Liver (tissue), 9 donors: Measurements from ENCODE around the gene HOXC11. TPM values are rescaled to one million over a fixed set of nuclear protein-coding genes. Genes with fewer than 3 reads are reported as not detected.

Experiments
- DNase-seq: peaks from one replicate; pipeline ENCODE4 v3.0.0-alpha.2; 2017; ENCODE audit warnings: low spot score
- H3K27ac ChIP-seq, 2 donors: one replicate each; pipeline ENCODE4 v1.7.0; 2013; ENCODE audit warnings: inconsistent platforms in 2 of 2, low read length in 2 of 2, control low read depth in 1 of 2, low read depth in 1 of 2, mild to moderate bottlenecking in 1 of 2
- H3K27me3 ChIP-seq, 4 donors: one replicate each; pipeline versions ENCODE4 v1.6.1 to v1.7.0; 2013; ENCODE audit warnings: low read length in 3 of 4, inconsistent platforms in 1 of 4, mild to moderate bottlenecking in 1 of 4, moderate library complexity in 1 of 4; ENCODE audit not compliant: control insufficient read depth in 4 of 4, insufficient read depth in 4 of 4
- H3K36me3 ChIP-seq, 4 donors: one replicate each; pipeline versions ENCODE4 v1.6.1 to v1.7.0; 2013; ENCODE audit warnings: low read length in 3 of 4, mild to moderate bottlenecking in 3 of 4, low read depth in 1 of 4, moderate library complexity in 1 of 4; ENCODE audit not compliant: control insufficient read depth in 4 of 4, insufficient read depth in 3 of 4
- H3K4me1 ChIP-seq, 4 donors: one replicate each; pipeline versions ENCODE4 v1.6.1 to v1.7.0; 2013; ENCODE audit warnings: low read length in 3 of 4, mild to moderate bottlenecking in 3 of 4, moderate library complexity in 1 of 4; ENCODE audit not compliant: control insufficient read depth in 4 of 4, insufficient read depth in 4 of 4
- H3K4me3 ChIP-seq, 3 donors: one replicate each; pipeline versions ENCODE4 v1.6.1 to v1.7.0; 2013; ENCODE audit warnings: low read length in 3 of 3, control low read depth in 1 of 3, low read depth in 1 of 3, mild to moderate bottlenecking in 1 of 3
- H3K9ac ChIP-seq, 2 donors: one replicate each; pipeline ENCODE4 v1.7.0; 2013; ENCODE audit warnings: low read length in 2 of 2, mild to moderate bottlenecking in 2 of 2, moderate library complexity in 2 of 2, control low read depth in 1 of 2, low read depth in 1 of 2
- H3K9me3 ChIP-seq, 4 donors: one replicate each; pipeline versions ENCODE4 v1.6.1 to v1.7.0; 2013; ENCODE audit warnings: low read length in 3 of 4; ENCODE audit not compliant: control insufficient read depth in 4 of 4
- EGR1 ChIP-seq, 2 donors: IDR thresholded peaks; 2 replicates each; pipeline ENCODE4 v1.6.1; 2016 to 2018; ENCODE audit warnings: antibody characterized with exemption in 2 of 2, low read depth in 2 of 2
- FOXA1 ChIP-seq: IDR thresholded peaks from 2 replicates; pipeline ENCODE4 v1.6.1; 2016; ENCODE audit warnings: antibody characterized with exemption
- FOXA2 ChIP-seq: IDR thresholded peaks from 2 replicates; pipeline ENCODE4 v1.6.1; 2016; ENCODE audit warnings: antibody characterized with exemption
- GABPA ChIP-seq, 2 donors: IDR thresholded peaks in 1 of 2; conservative IDR thresholded peaks in 1 of 2; 2 replicates each; pipeline ENCODE4 v1.6.1; 2016; ENCODE audit warnings: antibody characterized with exemption in 2 of 2, mild to moderate bottlenecking in 1 of 2, moderate library complexity in 1 of 2
- HNF4A ChIP-seq, 2 donors: conservative IDR thresholded peaks; 2 replicates each; pipeline ENCODE4 v1.6.1; 2016; ENCODE audit warnings: antibody characterized with exemption in 2 of 2, mild to moderate bottlenecking in 2 of 2
- HNF4G ChIP-seq: IDR thresholded peaks from 2 replicates; pipeline ENCODE4 v1.6.1; 2016; ENCODE audit warnings: antibody characterized with exemption
- JUND ChIP-seq, 2 donors: IDR thresholded peaks; 2 replicates each; pipeline ENCODE4 v1.6.1; 2016; ENCODE audit warnings: antibody characterized with exemption in 2 of 2
- NR2F2 ChIP-seq: IDR thresholded peaks from 2 replicates; pipeline ENCODE4 v1.6.1; 2016; ENCODE audit warnings: antibody characterized with exemption
- RAD21 ChIP-seq, 2 donors: IDR thresholded peaks; 2 replicates each; pipeline ENCODE4 v1.6.1; 2016; ENCODE audit warnings: antibody characterized with exemption in 2 of 2, mild to moderate bottlenecking in 2 of 2
- RXRA ChIP-seq, 2 donors: IDR thresholded peaks; 2 replicates each; pipeline ENCODE4 v1.6.1; 2017 to 2018; ENCODE audit warnings: antibody characterized with exemption in 2 of 2, mild to moderate bottlenecking in 1 of 2
- SP1 ChIP-seq: IDR thresholded peaks from 2 replicates; pipeline ENCODE4 v1.6.1; 2018; ENCODE audit warnings: antibody characterized with exemption, mild to moderate bottlenecking
- YY1 ChIP-seq: IDR thresholded peaks from 2 replicates; pipeline ENCODE4 v1.6.1; 2016; ENCODE audit warnings: antibody characterized with exemption, mild to moderate bottlenecking
- WGBS: extraction: QIAGEN DNeasy Blood & Tissue Kit; methylation state at CpG from one replicate; pipeline ENCODE4 v1.1.7; 2013; 5-methylcytosine and 5-hydroxymethylcytosine counted together
- polyA plus RNA-seq, 2 donors: library from polyadenylated mRNA; stranded (reverse) in 1 of 2; unstranded in 1 of 2; fragments of 200-250 nt in 1 of 2; fragments of >200 nt in 1 of 2; fragmentation: Nextera tagmentation in 1 of 2; extraction: Ambion mirVana in 1 of 2; gene quantifications; one replicate each; pipeline versions ENCODE4 v1.2.1 to v1.2.3, GENCODE V29; 2013 to 2015
- total RNA-seq, 2 donors: library from RNA; depleted of rRNA; stranded (reverse); fragments of >200 nt; gene quantifications; one replicate each; pipeline ENCODE4 v1.2.3, GENCODE V29; 2014
- TF ChIP-seq, protein P1 (sequence below): IDR thresholded peaks from 2 replicates; pipeline ENCODE4 v1.6.1; 2016; ENCODE audit warnings: antibody characterized with exemption, mild to moderate bottlenecking
- TF ChIP-seq, protein P2 (sequence below): IDR thresholded peaks from 2 replicates; pipeline ENCODE4 v1.6.1; 2016; ENCODE audit warnings: antibody characterized with exemption
- TF ChIP-seq, protein P3 (sequence below): IDR thresholded peaks from 2 replicates; pipeline ENCODE4 v1.6.1; 2016; ENCODE audit warnings: antibody characterized with exemption
- TF ChIP-seq, protein P4 (sequence below): IDR thresholded peaks from 2 replicates; pipeline ENCODE4 v1.6.1; 2016; ENCODE audit warnings: antibody characterized with exemption
- TF ChIP-seq, protein P5 (sequence below): fragments of 150-350 bp; IDR thresholded peaks from 2 replicates; pipeline ENCODE4 v1.5.1; 2017; ENCODE audit warnings: improper control_type of control experiment, low read depth, low read length; ENCODE audit not compliant: missing input control
- donor health status: healthy.
- donor health status: healthy.
- donor health status: healthy.
- donor health status: healthy.
- donor health status: healthy.

Gene HOXC11
- total and polyA plus RNA-seq, 4 donors, result not detected

DNA sequence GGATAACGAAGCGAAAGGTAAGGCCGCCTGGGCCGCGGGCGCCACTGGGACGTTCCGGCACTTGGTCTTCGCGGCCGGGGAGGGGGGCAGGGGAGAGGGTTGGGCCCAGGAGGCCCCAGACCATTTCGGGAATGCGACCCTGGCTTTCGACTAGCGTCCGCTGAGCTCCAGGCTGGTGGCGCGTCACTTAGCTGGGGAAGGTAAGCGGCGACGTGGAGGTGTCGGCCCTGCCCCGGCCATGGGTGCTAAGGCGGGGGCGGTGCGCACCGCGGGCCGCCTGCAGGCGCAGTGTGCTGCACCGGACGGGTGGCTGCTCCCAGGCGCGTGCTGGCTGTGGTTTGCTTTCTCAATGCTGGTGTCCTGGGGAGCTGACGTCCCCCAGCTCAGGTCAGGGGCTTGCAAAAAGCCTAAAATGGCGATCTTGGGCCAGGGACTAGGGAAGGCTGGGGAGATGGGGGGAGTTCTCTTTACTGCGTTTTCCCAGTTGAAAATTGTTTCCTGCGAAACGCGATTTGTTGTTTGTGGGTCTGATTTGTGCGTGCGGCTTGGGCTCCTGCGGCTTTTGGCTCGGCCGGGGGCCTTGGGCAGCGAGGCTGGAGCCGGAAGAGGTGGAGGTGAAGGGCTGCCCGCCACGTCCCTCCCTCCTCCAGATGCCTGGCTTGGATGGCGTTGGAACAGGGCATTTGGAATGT, 13.2 kb downstream of the HOXC11 start:
- no peak for DNase-seq
- 5% methylated on average over 50 of the region's 50 CpGs for WGBS
- peak overlapping the region in 1 of 3 donors; percentile 11 for H3K4me3 ChIP-seq
- no peak for TF ChIP-seq RXRA (IDR thresholded peaks at IDR 0.05)
- no peak for TF ChIP-seq RAD21 (IDR thresholded peaks at IDR 0.05)
- TF ChIP-seq, protein P1, sequence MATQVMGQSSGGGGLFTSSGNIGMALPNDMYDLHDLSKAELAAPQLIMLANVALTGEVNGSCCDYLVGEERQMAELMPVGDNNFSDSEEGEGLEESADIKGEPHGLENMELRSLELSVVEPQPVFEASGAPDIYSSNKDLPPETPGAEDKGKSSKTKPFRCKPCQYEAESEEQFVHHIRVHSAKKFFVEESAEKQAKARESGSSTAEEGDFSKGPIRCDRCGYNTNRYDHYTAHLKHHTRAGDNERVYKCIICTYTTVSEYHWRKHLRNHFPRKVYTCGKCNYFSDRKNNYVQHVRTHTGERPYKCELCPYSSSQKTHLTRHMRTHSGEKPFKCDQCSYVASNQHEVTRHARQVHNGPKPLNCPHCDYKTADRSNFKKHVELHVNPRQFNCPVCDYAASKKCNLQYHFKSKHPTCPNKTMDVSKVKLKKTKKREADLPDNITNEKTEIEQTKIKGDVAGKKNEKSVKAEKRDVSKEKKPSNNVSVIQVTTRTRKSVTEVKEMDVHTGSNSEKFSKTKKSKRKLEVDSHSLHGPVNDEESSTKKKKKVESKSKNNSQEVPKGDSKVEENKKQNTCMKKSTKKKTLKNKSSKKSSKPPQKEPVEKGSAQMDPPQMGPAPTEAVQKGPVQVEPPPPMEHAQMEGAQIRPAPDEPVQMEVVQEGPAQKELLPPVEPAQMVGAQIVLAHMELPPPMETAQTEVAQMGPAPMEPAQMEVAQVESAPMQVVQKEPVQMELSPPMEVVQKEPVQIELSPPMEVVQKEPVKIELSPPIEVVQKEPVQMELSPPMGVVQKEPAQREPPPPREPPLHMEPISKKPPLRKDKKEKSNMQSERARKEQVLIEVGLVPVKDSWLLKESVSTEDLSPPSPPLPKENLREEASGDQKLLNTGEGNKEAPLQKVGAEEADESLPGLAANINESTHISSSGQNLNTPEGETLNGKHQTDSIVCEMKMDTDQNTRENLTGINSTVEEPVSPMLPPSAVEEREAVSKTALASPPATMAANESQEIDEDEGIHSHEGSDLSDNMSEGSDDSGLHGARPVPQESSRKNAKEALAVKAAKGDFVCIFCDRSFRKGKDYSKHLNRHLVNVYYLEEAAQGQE, result no peak
- TF ChIP-seq, protein P2, sequence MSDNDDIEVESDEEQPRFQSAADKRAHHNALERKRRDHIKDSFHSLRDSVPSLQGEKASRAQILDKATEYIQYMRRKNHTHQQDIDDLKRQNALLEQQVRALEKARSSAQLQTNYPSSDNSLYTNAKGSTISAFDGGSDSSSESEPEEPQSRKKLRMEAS, result no peak
- no peak for TF ChIP-seq FOXA2
- peaks cover 0 to 7% (median 2%) of the 10 kb centered on the region in 4 donors for H3K9me3 ChIP-seq
- no peaks in the 10 kb centered on the region for H3K36me3 ChIP-seq
- H3K4me1 ChIP-seq, result peaks cover 3 to 14% (median 10%) of the 10 kb centered on the region in 4 donors
- H3K27ac ChIP-seq, result no peak overlapping the region
- H3K27me3 ChIP-seq, result peaks cover 16 to 32% (median 26%) of the 10 kb centered on the region in 4 donors
- H3K9ac ChIP-seq, result no peak overlapping the region

DNA sequence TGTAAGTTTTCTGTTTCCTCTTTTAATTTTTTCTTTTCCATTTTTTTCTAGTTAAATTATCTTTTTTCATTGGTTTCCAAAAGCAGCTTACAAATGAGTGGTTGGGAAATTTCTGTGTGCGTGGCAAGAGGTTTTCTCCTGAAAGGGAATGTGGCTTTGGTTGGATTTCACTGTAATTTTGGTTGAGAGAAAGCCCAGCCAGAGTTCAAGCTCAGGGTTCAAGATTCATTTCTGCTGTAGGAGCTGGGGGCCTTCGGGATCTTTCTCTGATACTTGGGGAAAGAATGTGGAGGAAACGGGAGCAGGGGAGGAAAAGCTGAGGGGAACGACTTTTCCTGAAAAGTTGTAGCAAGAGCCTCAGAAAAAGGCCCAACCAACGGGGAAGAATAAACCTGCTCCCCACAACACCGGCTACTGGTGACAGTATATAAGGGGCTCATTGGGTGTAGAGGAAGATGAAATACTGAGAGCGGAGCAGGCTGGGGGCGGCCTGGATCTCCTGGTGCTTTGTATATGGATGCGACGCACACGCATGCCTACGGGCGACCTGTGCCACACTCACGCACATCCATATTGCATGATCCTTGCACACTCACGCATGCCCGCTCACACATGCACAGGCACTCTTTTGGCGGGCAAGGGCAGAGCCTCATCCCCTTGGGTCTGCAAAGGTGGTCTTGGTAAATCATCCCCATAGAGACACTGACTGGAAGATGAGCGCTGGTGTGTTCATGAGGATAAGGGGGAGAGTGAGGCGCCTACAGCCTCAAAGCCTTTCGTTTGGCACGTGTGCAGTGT, 14.0 kb downstream of the HOXC11 start:
- Histone ChIP-seq H3K9ac (no peak overlapping the region), H3K9me3 (peaks cover 0 to 7% (median 2%) of the 10 kb centered on the region in 4 donors), H3K36me3 (no peaks in the 10 kb centered on the region), H3K27ac (no peak overlapping the region), H3K4me1 (peaks cover 3 to 14% (median 10%) of the 10 kb centered on the region in 4 donors), H3K27me3 (peaks cover 14 to 32% (median 26%) of the 10 kb centered on the region in 4 donors), H3K4me3 (no peak overlapping the region)
- TF ChIP-seq GABPA (IDR thresholded peaks at IDR 0.05 in 1 of 2, conservative IDR thresholded peaks at IDR 0.05 in 1 of 2) (no peak), FOXA2 (no peak), JUND (IDR thresholded peaks at IDR 0.05) (no peak)
- DNase-seq, result no peak
- 25% methylated on average over 21 of the region's 21 CpGs for WGBS

DNA sequence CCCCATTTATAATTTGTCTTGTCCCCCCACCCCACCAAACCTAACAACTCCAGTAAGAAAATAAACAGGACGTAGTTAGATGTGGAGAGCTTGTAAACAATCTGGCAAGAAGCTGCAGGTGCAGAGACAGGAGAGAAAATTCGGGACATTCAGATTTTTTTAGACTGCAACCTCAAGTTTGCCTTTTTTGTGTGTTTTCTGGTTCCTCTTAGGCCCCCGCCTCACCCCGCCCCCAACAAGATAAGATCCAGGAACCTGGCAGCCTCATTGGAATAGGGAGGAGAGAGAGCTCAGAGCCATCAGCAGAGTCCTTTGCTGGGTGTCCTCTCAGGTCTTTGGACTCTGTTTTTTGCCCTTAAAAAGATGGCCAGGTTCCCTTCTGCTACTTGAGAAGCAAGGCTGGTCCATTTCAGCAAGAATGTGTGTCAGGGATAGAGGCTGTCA, 14.9 kb downstream of the HOXC11 start:
- Histone ChIP-seq H3K4me1 (peaks cover 3 to 14% (median 10%) of the 10 kb centered on the region in 4 donors), H3K9me3 (peaks cover 0 to 7% (median 2%) of the 10 kb centered on the region in 4 donors), H3K9ac (no peak overlapping the region), H3K27me3 (peaks cover 15 to 37% (median 26%) of the 10 kb centered on the region in 4 donors), H3K36me3 (no peaks in the 10 kb centered on the region), H3K27ac (no peak overlapping the region), H3K4me3 (no peak overlapping the region)
- DNase-seq, result no peak
- WGBS, result 30% methylated on average over 4 of the region's 4 CpGs
- TF ChIP-seq NR2F2 (no peak), HNF4G (no peak), GABPA (IDR thresholded peaks at IDR 0.05 in 1 of 2, conservative IDR thresholded peaks at IDR 0.05 in 1 of 2) (no peak), HNF4A (conservative IDR thresholded peaks at IDR 0.05) (no peak), YY1 (no peak), EGR1 (IDR thresholded peaks at IDR 0.05; ENCODE audit: low read depth in 2 of 2) (no peak), SP1 (no peak), FOXA1 (no peak), FOXA2 (no peak), RXRA (IDR thresholded peaks at IDR 0.05) (no peak)
- TF ChIP-seq, protein P2, result no peak
- TF ChIP-seq, protein P3, sequence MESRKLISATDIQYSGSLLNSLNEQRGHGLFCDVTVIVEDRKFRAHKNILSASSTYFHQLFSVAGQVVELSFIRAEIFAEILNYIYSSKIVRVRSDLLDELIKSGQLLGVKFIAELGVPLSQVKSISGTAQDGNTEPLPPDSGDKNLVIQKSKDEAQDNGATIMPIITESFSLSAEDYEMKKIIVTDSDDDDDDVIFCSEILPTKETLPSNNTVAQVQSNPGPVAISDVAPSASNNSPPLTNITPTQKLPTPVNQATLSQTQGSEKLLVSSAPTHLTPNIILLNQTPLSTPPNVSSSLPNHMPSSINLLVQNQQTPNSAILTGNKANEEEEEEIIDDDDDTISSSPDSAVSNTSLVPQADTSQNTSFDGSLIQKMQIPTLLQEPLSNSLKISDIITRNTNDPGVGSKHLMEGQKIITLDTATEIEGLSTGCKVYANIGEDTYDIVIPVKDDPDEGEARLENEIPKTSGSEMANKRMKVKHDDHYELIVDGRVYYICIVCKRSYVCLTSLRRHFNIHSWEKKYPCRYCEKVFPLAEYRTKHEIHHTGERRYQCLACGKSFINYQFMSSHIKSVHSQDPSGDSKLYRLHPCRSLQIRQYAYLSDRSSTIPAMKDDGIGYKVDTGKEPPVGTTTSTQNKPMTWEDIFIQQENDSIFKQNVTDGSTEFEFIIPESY, result no peak
- TF ChIP-seq, protein P4, sequence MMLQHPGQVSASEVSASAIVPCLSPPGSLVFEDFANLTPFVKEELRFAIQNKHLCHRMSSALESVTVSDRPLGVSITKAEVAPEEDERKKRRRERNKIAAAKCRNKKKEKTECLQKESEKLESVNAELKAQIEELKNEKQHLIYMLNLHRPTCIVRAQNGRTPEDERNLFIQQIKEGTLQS, result no peak
- TF ChIP-seq, protein P5, sequence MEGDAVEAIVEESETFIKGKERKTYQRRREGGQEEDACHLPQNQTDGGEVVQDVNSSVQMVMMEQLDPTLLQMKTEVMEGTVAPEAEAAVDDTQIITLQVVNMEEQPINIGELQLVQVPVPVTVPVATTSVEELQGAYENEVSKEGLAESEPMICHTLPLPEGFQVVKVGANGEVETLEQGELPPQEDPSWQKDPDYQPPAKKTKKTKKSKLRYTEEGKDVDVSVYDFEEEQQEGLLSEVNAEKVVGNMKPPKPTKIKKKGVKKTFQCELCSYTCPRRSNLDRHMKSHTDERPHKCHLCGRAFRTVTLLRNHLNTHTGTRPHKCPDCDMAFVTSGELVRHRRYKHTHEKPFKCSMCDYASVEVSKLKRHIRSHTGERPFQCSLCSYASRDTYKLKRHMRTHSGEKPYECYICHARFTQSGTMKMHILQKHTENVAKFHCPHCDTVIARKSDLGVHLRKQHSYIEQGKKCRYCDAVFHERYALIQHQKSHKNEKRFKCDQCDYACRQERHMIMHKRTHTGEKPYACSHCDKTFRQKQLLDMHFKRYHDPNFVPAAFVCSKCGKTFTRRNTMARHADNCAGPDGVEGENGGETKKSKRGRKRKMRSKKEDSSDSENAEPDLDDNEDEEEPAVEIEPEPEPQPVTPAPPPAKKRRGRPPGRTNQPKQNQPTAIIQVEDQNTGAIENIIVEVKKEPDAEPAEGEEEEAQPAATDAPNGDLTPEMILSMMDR, result no peak
